HG03354 (cell line): ENCODE data around the gene SCRN2.
A peak's percentile ranks its signal among the peaks of the same experiment; 100 is the strongest.

Experiments used
- ATAC-seq: cut with Tn5 transposase; IDR thresholded peaks from one replicate; pipeline ENCODE4 v1.9.1; 2021; ENCODE audit warnings: mild to moderate bottlenecking; ENCODE audit not compliant: unreplicated experiment, poor library complexity, severe bottlenecking

The SCRN2 gene

GRCh38 chr17:47848198-47848513 lies 7.1 kb upstream of the SCRN2 start:
- ATAC-seq, result no peak

- ATAC-seq, result no peak
These were observed 6.5 kb upstream of the SCRN2 start for GRCh38 chr17:47847341-47848197.

GRCh38 chr17:47846716-47847340 lies 5.8 kb upstream of the SCRN2 start:
- no peak for ATAC-seq

GRCh38 chr17:47845716-47846075 lies 4.6 kb upstream of the SCRN2 start:
- no peak for ATAC-seq

GRCh38 chr17:47844814-47845715 lies 4.0 kb upstream of the SCRN2 start:
- no peak for ATAC-seq

GRCh38 chr17:47844227-47844626 lies 3.2 kb upstream of the SCRN2 start:
- no peak for ATAC-seq

- no peak for ATAC-seq
These were observed 2.3 kb upstream of the SCRN2 start for GRCh38 chr17:47843391-47843730.

- no peak for ATAC-seq
These were observed 617 bp upstream of the SCRN2 start for GRCh38 chr17:47841488-47842291.

GRCh38 chr17:47840001-47840741 lies 902 bp downstream of the SCRN2 start:
- ATAC-seq, result no peak

- ATAC-seq, result no peak
These were observed 2.0 kb downstream of the SCRN2 start for GRCh38 chr17:47839071-47839470.

GRCh38 chr17:47838636-47839035 lies 2.4 kb downstream of the SCRN2 start:
- ATAC-seq, result no peak

GRCh38 chr17:47837401-47838039 lies 3.6 kb downstream of the SCRN2 start:
- ATAC-seq, result no peak

GRCh38 chr17:47836601-47837000 lies 4.5 kb downstream of the SCRN2 start:
- ATAC-seq, result no peak

GRCh38 chr17:47834756-47835155 lies 6.3 kb downstream of the SCRN2 start:
- no peak for ATAC-seq

- ATAC-seq, result peak; percentile 4
These were observed 9.1 kb downstream of the SCRN2 start for GRCh38 chr17:47831934-47832327.

- peak; percentile 92 for ATAC-seq
These were observed 9.8 kb downstream of the SCRN2 start, which contains the start of the genes LRRC46 and MRPL10 for GRCh38 chr17:47831003-47831933. Gene LRRC46, plus strand, starts transcription at chr17:47831670. Its CDS starts 320 bp downstream, at chr17:47831990. Gene MRPL10, minus strand, starts transcription at chr17:47831541. Its CDS starts 30 bp downstream, at chr17:47831511.

GRCh38 chr17:47830396-47831002 lies 10.6 kb downstream of the SCRN2 start:
- no peak for ATAC-seq
